Activated CD4-positive, alpha-beta T cell treated with anti-CD3 and anti-CD28 coated beads for 36 hours (primary cell): ENCODE results near the gene SPECC1L. TPM values are rescaled to one million over a fixed set of nuclear protein-coding genes. Genes with fewer than 3 reads are reported as not detected.

Experiments
- ATAC-seq: fragments of 200-7000 bp; cut with Tn5 transposase; one replicate; pipeline ENCODE4 v1.10.0; 2021; ENCODE audit warnings: mild to moderate bottlenecking, moderate library complexity
- CTCF ChIA-PET: fragments of 350-600 bp; sonication (Branson Sonifier 250); formaldehyde crosslinking; loops from one replicate; lab custom pipeline; 2021; ENCODE audit warnings: antibody characterized with exemption; lab: Charles Lee
- POLR2A ChIA-PET: fragments of 350-600 bp; sonication (Branson Sonifier 250); formaldehyde crosslinking; loops from one replicate; lab custom pipeline; 2021; ENCODE audit warnings: antibody characterized with exemption, inconsistent platforms; lab: Charles Lee
- DNase-seq: peaks from one replicate; pipeline ENCODE4 v3.0.0-alpha.2; 2020
- H3K27ac Mint-ChIP-seq: one replicate; pipeline ENCODE4 v1.8.0; 2021; ENCODE audit warnings: mixed read lengths
- H3K27me3 Mint-ChIP-seq: one replicate; pipeline ENCODE4 v1.8.0; 2021; ENCODE audit warnings: mixed read lengths
- H3K36me3 Mint-ChIP-seq: one replicate; pipeline ENCODE4 v1.8.0; 2021; ENCODE audit warnings: low read depth, mixed read lengths
- H3K4me1 Mint-ChIP-seq: one replicate; pipeline ENCODE4 v1.8.0; 2021; ENCODE audit warnings: mixed read lengths
- H3K4me3 Mint-ChIP-seq: one replicate; pipeline ENCODE4 v1.8.0; 2021; ENCODE audit warnings: mild to moderate bottlenecking, moderate library complexity, mixed read lengths
- H3K9me3 Mint-ChIP-seq: one replicate; pipeline ENCODE4 v1.8.0; 2021; ENCODE audit warnings: low read depth, mixed read lengths
- intact Hi-C, 2 experiments: fragments of 100-400 bp; cut with DNase I in 1 of 2; cut with micrococcal nuclease in 1 of 2; formaldehyde crosslinking; loops; one replicate each; pipeline versions ENCODE4 v1.14.2 to v1.15.1; 2022 to 2024; cut with DNase I, micrococcal nuclease
- total RNA-seq, 2 experiments: library from RNA; stranded (reverse); gene quantifications; one replicate each; pipeline ENCODE4 v1.2.3, GENCODE V29; 2021

Gene SPECC1L
- total RNA-seq, 2 experiments from 2014 or later = 31.5 to 38.2 TPM

- H3K27me3 Mint-ChIP-seq = peaks cover 3% of the 10 kb centered on the region
- ChIA-PET CTCF (interaction anchor here (0.7 to 1.5 kb wide), 6 partner anchors 11 to 112 kb away, joined by 3 to 5 read pairs (median 3); no protein-coding TSS in a partner anchor), POLR2A (interaction anchor here (0.7 to 0.8 kb wide), 2 partner anchors 185 to 207 kb away, joined by 3 to 11 read pairs; no protein-coding TSS in a partner anchor)
- intact Hi-C loops = no loop called here
- no peak overlapping the region for H3K4me3 Mint-ChIP-seq
- no peak for ATAC-seq
- H3K36me3 Mint-ChIP-seq = peaks cover 6% of the 10 kb centered on the region
- H3K4me1 Mint-ChIP-seq = no peaks in the 10 kb centered on the region
- H3K27ac Mint-ChIP-seq = no peak overlapping the region
- DNase-seq = no peak
- H3K9me3 Mint-ChIP-seq = no peaks in the 10 kb centered on the region
Measured at GRCh38 chr22:24417901-24418641, 147.4 kb downstream of the SPECC1L start.

GRCh38 chr22:24418786-24419474, 148.3 kb downstream of the SPECC1L start:
- Mint-ChIP-seq H3K27ac (no peak overlapping the region), H3K4me1 (no peaks in the 10 kb centered on the region), H3K36me3 (peaks cover 6% of the 10 kb centered on the region), H3K27me3 (peaks cover 3% of the 10 kb centered on the region), H3K4me3 (no peak overlapping the region), H3K9me3 (no peaks in the 10 kb centered on the region)
- DNase-seq (no peak), ATAC-seq (no peak)
- intact Hi-C loops = no loop called here
- POLR2A ChIA-PET = no interaction called here
- CTCF ChIA-PET = interaction anchor here (1.0 to 1.1 kb wide), 3 partner anchors 10 to 111 kb away, joined by 3 read pairs; no protein-coding TSS in a partner anchor

GRCh38 chr22:24419475-24419850, 148.8 kb downstream of the SPECC1L start:
- no peaks in the 10 kb centered on the region for H3K4me1 Mint-ChIP-seq
- DNase-seq (no peak), ATAC-seq (no peak)
- no peak overlapping the region for H3K27ac Mint-ChIP-seq
- no peak overlapping the region for H3K4me3 Mint-ChIP-seq
- peaks cover 3% of the 10 kb centered on the region for H3K27me3 Mint-ChIP-seq
- intact Hi-C loops = no loop called here
- no peaks in the 10 kb centered on the region for H3K9me3 Mint-ChIP-seq
- peaks cover 6% of the 10 kb centered on the region for H3K36me3 Mint-ChIP-seq
- POLR2A ChIA-PET = no interaction called here
- CTCF ChIA-PET = interaction anchor here (1.4 to 1.5 kb wide), 2 partner anchors 74 to 83 kb away, joined by 5 to 6 read pairs; no protein-coding TSS in a partner anchor

GRCh38 chr22:24420072-24420976, 149.7 kb downstream of the SPECC1L start:
- peaks cover 3% of the 10 kb centered on the region for H3K27me3 Mint-ChIP-seq
- no peaks in the 10 kb centered on the region for H3K9me3 Mint-ChIP-seq
- H3K4me1 Mint-ChIP-seq = peaks cover under 1% of the 10 kb centered on the region
- peaks cover under 1% of the 10 kb centered on the region for H3K36me3 Mint-ChIP-seq
- H3K4me3 Mint-ChIP-seq = no peak overlapping the region
- no peak for ATAC-seq
- no peak for DNase-seq
- ChIA-PET POLR2A (no interaction called here), CTCF (interaction anchor here (0.5 to 1.5 kb wide), 6 partner anchors 14 to 82 kb away, joined by 3 to 6 read pairs (median 4); no protein-coding TSS in a partner anchor)
- H3K27ac Mint-ChIP-seq = no peak overlapping the region
- intact Hi-C loops = loop anchor here (2.0 to 10.0 kb wide), 4 partner anchors 93 to 384 kb away; partner anchors contain the start of genes SGSM1 (in 1 of the 2) and SUSD2 (in 1 of the 2)

- no peak for DNase-seq
- ChIA-PET CTCF (interaction anchor here (0.5 to 2.0 kb wide), 9 partner anchors 14 to 340 kb away, joined by 3 to 12 read pairs (median 4); no protein-coding TSS in a partner anchor), POLR2A (no interaction called here)
- no peaks in the 10 kb centered on the region for H3K36me3 Mint-ChIP-seq
- H3K27ac Mint-ChIP-seq = no peak overlapping the region
- H3K9me3 Mint-ChIP-seq = no peaks in the 10 kb centered on the region
- H3K4me3 Mint-ChIP-seq = no peak overlapping the region
- ATAC-seq = no peak
- peaks cover 3% of the 10 kb centered on the region for H3K27me3 Mint-ChIP-seq
- intact Hi-C loops = loop anchor here (2.0 to 10.0 kb wide), 4 partner anchors 94 to 384 kb away; partner anchors contain the start of genes SGSM1 (in 1 of the 2) and SUSD2 (in 1 of the 2)
- H3K4me1 Mint-ChIP-seq = peaks cover 7% of the 10 kb centered on the region
Measured at GRCh38 chr22:24420977-24421343, 150.3 kb downstream of the SPECC1L start.

- Mint-ChIP-seq H3K9me3 (no peaks in the 10 kb centered on the region), H3K27me3 (peaks cover 3% of the 10 kb centered on the region), H3K27ac (no peak overlapping the region), H3K36me3 (no peaks in the 10 kb centered on the region), H3K4me3 (no peak overlapping the region), H3K4me1 (peaks cover 12% of the 10 kb centered on the region)
- ATAC-seq = peak; percentile 49
- ChIA-PET CTCF (interaction anchor here (0.6 to 2.0 kb wide), 7 partner anchors 14 to 341 kb away, joined by 3 to 12 read pairs (median 3); no protein-coding TSS in a partner anchor), POLR2A (no interaction called here)
- intact Hi-C loops = loop anchor here (2.0 to 10.0 kb wide), 4 partner anchors 94 to 383 kb away; partner anchors contain the start of genes SGSM1 (in 1 of the 2) and SUSD2 (in 1 of the 2)
- DNase-seq = peak; percentile 67
Measured at GRCh38 chr22:24421428-24421931, 150.8 kb downstream of the SPECC1L start.

GRCh38 chr22:24422102-24422665, 151.6 kb downstream of the SPECC1L start:
- ATAC-seq = no peak
- peaks cover 3% of the 10 kb centered on the region for H3K27me3 Mint-ChIP-seq
- H3K27ac Mint-ChIP-seq = no peak overlapping the region
- no peaks in the 10 kb centered on the region for H3K9me3 Mint-ChIP-seq
- peaks cover 20% of the 10 kb centered on the region for H3K4me1 Mint-ChIP-seq
- H3K36me3 Mint-ChIP-seq = no peaks in the 10 kb centered on the region
- ChIA-PET CTCF (interaction anchor here (0.6 to 2.0 kb wide), 10 partner anchors 16 to 592 kb away, joined by 3 to 12 read pairs (median 4); no protein-coding TSS in a partner anchor), POLR2A (interaction anchor here (0.6 kb wide), 2 partner anchors 44 to 357 kb away, joined by 3 read pairs; no protein-coding TSS in a partner anchor)
- H3K4me3 Mint-ChIP-seq = peak overlapping the region; percentile 94
- no peak for DNase-seq
- intact Hi-C loops = loop anchor here (2.0 to 10.0 kb wide), 4 partner anchors 95 to 383 kb away; partner anchors contain the start of genes SGSM1 (in 1 of the 2) and SUSD2 (in 1 of the 2)

GRCh38 chr22:24423519-24424000, 152.9 kb downstream of the SPECC1L start:
- H3K27me3 Mint-ChIP-seq = peaks cover 3% of the 10 kb centered on the region
- H3K9me3 Mint-ChIP-seq = no peaks in the 10 kb centered on the region
- DNase-seq (peak; percentile 81), ATAC-seq (peak; percentile 24)
- intact Hi-C loops = loop anchor here (1.0 to 10.0 kb wide), 9 partner anchors 63 to 381 kb away; partner anchors contain the start of genes GUCD1 (in 1 of the 2), SGSM1 (in 1 of the 2), SNRPD3 (in 1 of the 2) and SUSD2 (in 1 of the 2)
- peaks cover 7% of the 10 kb centered on the region for H3K36me3 Mint-ChIP-seq
- ChIA-PET CTCF (interaction anchor here (1.0 to 1.6 kb wide), 5 partner anchors 11 to 148 kb away, joined by 3 to 10 read pairs (median 3); no protein-coding TSS in a partner anchor), POLR2A (interaction anchor here (0.6 kb wide), 1 partner anchor 133 kb away, joined by 4 read pairs; the partner anchor contains the start of gene SNRPD3)
- peak overlapping the region; percentile 94 for H3K4me3 Mint-ChIP-seq
- H3K4me1 Mint-ChIP-seq = peaks cover 25% of the 10 kb centered on the region
- no peak overlapping the region for H3K27ac Mint-ChIP-seq

GRCh38 chr22:24424001-24424900, 153.6 kb downstream of the SPECC1L start:
- POLR2A ChIA-PET = no interaction called here
- H3K36me3 Mint-ChIP-seq = peaks cover 11% of the 10 kb centered on the region
- DNase-seq (peak; percentile 72), ATAC-seq (no peak)
- peak overlapping the region; percentile 67 for H3K27ac Mint-ChIP-seq
- peak overlapping the region; percentile 94 for H3K4me3 Mint-ChIP-seq
- CTCF ChIA-PET = interaction anchor here (0.9 to 1.8 kb wide), 7 partner anchors 10 to 147 kb away, joined by 3 to 10 read pairs (median 3); no protein-coding TSS in a partner anchor
- no peaks in the 10 kb centered on the region for H3K9me3 Mint-ChIP-seq
- H3K27me3 Mint-ChIP-seq = peaks cover 3% of the 10 kb centered on the region
- H3K4me1 Mint-ChIP-seq = peaks cover 29% of the 10 kb centered on the region
- intact Hi-C loops = loop anchor here (1.0 to 10.0 kb wide), 4 partner anchors 97 to 381 kb away; partner anchors contain the start of genes SGSM1 (in 1 of the 2) and SUSD2 (in 1 of the 2)
